ENCODE measurements around the gene POGLUT2. TPM values are rescaled to one million over a fixed set of nuclear protein-coding genes. Genes with fewer than 3 reads are reported as not detected.

The POGLUT2 gene
- total and polyA plus RNA-seq, 10 of the 15 experiments (the other 5 are each of a cell fraction or from before 2014, with no cell fraction given): 2.9 to 11.3 (median 7.6) TPM

DNA sequence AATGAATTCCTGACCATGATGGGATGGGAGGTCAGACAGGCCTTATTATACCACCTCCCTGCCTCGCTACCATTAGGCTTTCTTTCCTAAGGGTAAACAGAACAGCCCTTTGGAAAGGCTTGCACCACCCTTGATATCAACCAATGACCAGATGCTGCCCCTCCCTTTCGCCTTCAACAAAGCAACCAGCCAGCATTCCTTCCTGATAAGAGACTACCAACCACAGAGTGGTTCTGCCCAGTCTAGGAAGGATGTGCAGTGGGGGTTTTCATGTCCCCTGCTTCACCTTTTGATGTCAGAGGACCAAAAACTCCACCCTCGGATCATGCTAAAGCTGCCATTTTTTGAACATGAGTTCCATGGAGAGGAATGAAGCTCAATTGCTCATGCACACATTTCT is 46.9 kb downstream of the POGLUT2 start:
- TF ChIP-seq TARDBP (IDR thresholded peaks at IDR 0.05; ENCODE audit: borderline replicate concordance): no peak
- TF ChIP-seq CHD1 (IDR thresholded peaks at IDR 0.05; ENCODE audit: low read depth, low read length): no peak
- no peak for TF ChIP-seq MXI1 (IDR thresholded peaks at IDR 0.05; ENCODE audit: low read depth, low read length)
- no peak for TF ChIP-seq FOXK2 (IDR thresholded peaks at IDR 0.05)
- TF ChIP-seq, protein P1, sequence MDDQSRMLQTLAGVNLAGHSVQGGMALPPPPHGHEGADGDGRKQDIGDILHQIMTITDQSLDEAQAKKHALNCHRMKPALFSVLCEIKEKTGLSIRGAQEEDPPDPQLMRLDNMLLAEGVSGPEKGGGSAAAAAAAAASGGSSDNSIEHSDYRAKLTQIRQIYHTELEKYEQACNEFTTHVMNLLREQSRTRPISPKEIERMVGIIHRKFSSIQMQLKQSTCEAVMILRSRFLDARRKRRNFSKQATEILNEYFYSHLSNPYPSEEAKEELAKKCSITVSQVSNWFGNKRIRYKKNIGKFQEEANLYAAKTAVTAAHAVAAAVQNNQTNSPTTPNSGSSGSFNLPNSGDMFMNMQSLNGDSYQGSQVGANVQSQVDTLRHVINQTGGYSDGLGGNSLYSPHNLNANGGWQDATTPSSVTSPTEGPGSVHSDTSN (IDR thresholded peaks at IDR 0.05; ENCODE audit: insufficient replicate concordance, low read depth, low read length): no peak
- TF ChIP-seq POLR2AphosphoS2 (IDR thresholded peaks at IDR 0.05; ENCODE audit: low read depth, low read length): no peak
- TF ChIP-seq NFYB (IDR thresholded peaks at IDR 0.05; ENCODE audit: insufficient read depth, low read depth, low read length): no peak
- no peak for TF ChIP-seq MEF2B (IDR thresholded peaks at IDR 0.05; ENCODE audit: partially characterized antibody, poor library complexity, severe bottlenecking)
- TF ChIP-seq RBBP5 (conservative IDR thresholded peaks at IDR 0.05): no peak
- TF ChIP-seq, protein P2, sequence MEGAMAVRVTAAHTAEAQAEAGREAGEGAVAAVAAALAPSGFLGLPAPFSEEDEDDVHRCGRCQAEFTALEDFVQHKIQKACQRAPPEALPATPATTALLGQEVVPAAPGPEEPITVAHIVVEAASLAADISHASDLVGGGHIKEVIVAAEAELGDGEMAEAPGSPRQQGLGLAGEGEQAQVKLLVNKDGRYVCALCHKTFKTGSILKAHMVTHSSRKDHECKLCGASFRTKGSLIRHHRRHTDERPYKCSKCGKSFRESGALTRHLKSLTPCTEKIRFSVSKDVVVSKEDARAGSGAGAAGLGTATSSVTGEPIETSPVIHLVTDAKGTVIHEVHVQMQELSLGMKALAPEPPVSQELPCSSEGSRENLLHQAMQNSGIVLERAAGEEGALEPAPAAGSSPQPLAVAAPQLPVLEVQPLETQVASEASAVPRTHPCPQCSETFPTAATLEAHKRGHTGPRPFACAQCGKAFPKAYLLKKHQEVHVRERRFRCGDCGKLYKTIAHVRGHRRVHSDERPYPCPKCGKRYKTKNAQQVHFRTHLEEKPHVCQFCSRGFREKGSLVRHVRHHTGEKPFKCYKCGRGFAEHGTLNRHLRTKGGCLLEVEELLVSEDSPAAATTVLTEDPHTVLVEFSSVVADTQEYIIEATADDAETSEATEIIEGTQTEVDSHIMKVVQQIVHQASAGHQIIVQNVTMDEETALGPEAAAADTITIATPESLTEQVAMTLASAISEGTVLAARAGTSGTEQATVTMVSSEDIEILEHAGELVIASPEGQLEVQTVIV (IDR thresholded peaks at IDR 0.05; ENCODE audit: borderline replicate concordance, partially characterized antibody): no peak
- no peak for FAIRE-seq
- no peak overlapping the region for H3K4me2 ChIP-seq (ENCODE audit: control insufficient read depth, insufficient read depth)
- no peak overlapping the region for H3K9ac ChIP-seq (ENCODE audit: control insufficient read depth, insufficient read depth, low read length)
- ChIA-PET RAD21 (ENCODE audit: unreplicated experiment) (no interaction called here), SMC1A (ENCODE audit: uncharacterized antibody, unreplicated experiment) (no interaction called here), CTCF (no interaction called here), POLR2A (interaction anchor here (0.5 kb wide), 1 partner anchor 128 kb away, joined by 7 read pairs; no protein-coding TSS in a partner anchor)
- no peaks in the 10 kb centered on the region for H3K36me3 ChIP-seq (ENCODE audit: control insufficient read depth in 2 of 2, insufficient read depth in 2 of 2, low read length in 1 of 2)
- no TSS peak for BruUV-seq (replicated peaks)
- intact Hi-C loops (cut with micrococcal nuclease; ENCODE audit: unreplicated experiment) (no loop called here), in situ Hi-C loops (cut with MboI) (no loop called here)
- H3K79me2 ChIP-seq (ENCODE audit: control insufficient read depth, insufficient read depth, low read length): no peaks in the 10 kb centered on the region
- H3K4me3 ChIP-seq: no peak overlapping the region
- no peaks in the 10 kb centered on the region for H4K20me1 ChIP-seq (ENCODE audit: control insufficient read depth, insufficient read depth)
- H3K4me1 ChIP-seq (ENCODE audit: control insufficient read depth, insufficient read depth, low read length): no peaks in the 10 kb centered on the region
- no peaks in the 10 kb centered on the region for H3K27me3 ChIP-seq (replicated peaks in 1 of 2; ENCODE audit: control insufficient read depth in 2 of 2, insufficient read depth in 2 of 2, low read length in 1 of 2)
- no peaks in the 10 kb centered on the region for H3K9me3 ChIP-seq (replicated peaks; ENCODE audit: control insufficient read depth, insufficient read depth, low read length)
- DNase-seq (ENCODE audit: low read depth, low spot score): no peak
- WGBS (ENCODE audit: insufficient coverage, insufficient replicate concordance, low lambda C conversion rate, missing lambda C conversion rate): 34% methylated on average over 3 of the region's 3 CpGs
- H3K27ac ChIP-seq (ENCODE audit: control insufficient read depth, insufficient read depth): no peak overlapping the region
- no peak for ATAC-seq
- no peak overlapping the region for H2AFZ ChIP-seq (ENCODE audit: control insufficient read depth, low read depth, low read length)
